A673 (cell line): Measurements from ENCODE around the gene TMEM144. TPM values are rescaled to one million over a fixed set of nuclear protein-coding genes. Genes with fewer than 3 reads are reported as not detected.
A peak's percentile ranks its signal among the peaks of the same experiment; 100 is the strongest.

Experiments
- BruUV-seq: library from RNA; stranded (reverse); fragments of 400-500 nt; replicated peaks from 2 replicates; lab custom pipeline; 2021; lab: Mats Ljungman, UMichigan
- CTCF ChIA-PET: fragments of 300-600 bp; sonication (Branson Sonifier 250); formaldehyde crosslinking; loops from one replicate; lab custom pipeline; 2022; ENCODE audit warnings: antibody characterized with exemption; lab: Charles Lee
- POLR2A ChIA-PET: fragments of 300-600 bp; sonication (Branson Sonifier 250); formaldehyde crosslinking; loops from one replicate; lab custom pipeline; 2022; ENCODE audit warnings: antibody characterized with exemption; ENCODE audit not compliant: low non-redundant PET; lab: Charles Lee
- DNase-seq: peaks from one replicate; pipeline ENCODE4 v3.0.0-alpha.2; 2015; ENCODE audit warnings: low spot score
- H3K27ac ChIP-seq: fragments of 200-600 bp; sonication (generic); 2 replicates; pipeline ENCODE4 v1.5.1; 2016; ENCODE audit warnings: mixed run types, low read depth, mild to moderate bottlenecking, mixed read lengths, antibody characterized with exemption, low read length; ENCODE audit not compliant: poor library complexity, severe bottlenecking
- H3K27me3 ChIP-seq: fragments of 200-600 bp; sonication (generic); replicated peaks from 2 replicates; pipeline ENCODE4 v1.6.1; 2017; ENCODE audit warnings: mixed run types, low read depth, mild to moderate bottlenecking, mixed read lengths, antibody characterized with exemption, low read length; ENCODE audit not compliant: insufficient read depth, poor library complexity
- H3K36me3 ChIP-seq: fragments of 200-600 bp; sonication (generic); 2 replicates; pipeline ENCODE4 v1.6.1; 2016; ENCODE audit warnings: mixed run types, mild to moderate bottlenecking, mixed read lengths, antibody characterized with exemption, low read length; ENCODE audit not compliant: insufficient read depth, poor library complexity, severe bottlenecking
- H3K4me1 ChIP-seq: fragments of 200-600 bp; sonication (generic); 2 replicates; pipeline ENCODE4 v1.6.1; 2017; ENCODE audit warnings: mixed run types, mild to moderate bottlenecking, mixed read lengths, antibody characterized with exemption, low read length; ENCODE audit not compliant: insufficient read depth, poor library complexity, severe bottlenecking
- H3K4me3 ChIP-seq: fragments of 200-600 bp; sonication (generic); 2 replicates; pipeline ENCODE4 v1.5.1; 2016; ENCODE audit warnings: low read depth, mixed run types, mild to moderate bottlenecking, mixed read lengths, low read length; ENCODE audit not compliant: poor library complexity, severe bottlenecking
- H3K9me3 ChIP-seq: fragments of 200-600 bp; sonication (generic); 2 replicates; pipeline ENCODE4 v1.6.1; 2016; ENCODE audit warnings: mixed run types, low read depth, mild to moderate bottlenecking, mixed read lengths, antibody characterized with exemption, low read length; ENCODE audit not compliant: poor library complexity, severe bottlenecking
- CTCF ChIP-seq: fragments of 300-800, 200-600 bp; sonication (generic); conservative IDR thresholded peaks from 2 replicates; pipeline ENCODE4 v1.5.1; 2017; ENCODE audit warnings: low read depth, mild to moderate bottlenecking, antibody characterized with exemption, low read length, moderate library complexity, mixed read lengths
- EZH2 ChIP-seq: fragments of 200-600 bp; sonication (generic); IDR thresholded peaks from 2 replicates; pipeline ENCODE4 v1.6.1; 2017; ENCODE audit warnings: borderline replicate concordance, low read depth, mild to moderate bottlenecking, mixed read lengths, antibody characterized with exemption, low read length; ENCODE audit not compliant: poor library complexity, severe bottlenecking
- intact Hi-C: fragments of 100-400 bp; cut with micrococcal nuclease; formaldehyde crosslinking; loops from one replicate; pipeline ENCODE4 v1.10.0; 2022; ENCODE audit not compliant: unreplicated experiment
- total RNA-seq: library from RNA; stranded (reverse); gene quantifications from 2 replicates; pipeline ENCODE4 v1.2.3, GENCODE V29; 2021

Gene TMEM144
- total RNA-seq, 1 experiment from 2014 or later, result 4.0 TPM

GRCh38 chr4:158208963-158209640 is 1.2 kb upstream of the TMEM144 start:
- no peak for TF ChIP-seq CTCF
- no peak for TF ChIP-seq EZH2
- Histone ChIP-seq H3K4me3 (no peak overlapping the region), H3K9me3 (no peaks in the 10 kb centered on the region), H3K27ac (no peak overlapping the region), H3K27me3 (no peaks in the 10 kb centered on the region), H3K4me1 (peaks cover 16% of the 10 kb centered on the region), H3K36me3 (no peaks in the 10 kb centered on the region)
- no TSS peak for BruUV-seq
- DNase-seq, result peak; percentile 21
- intact Hi-C loops, result no loop called here
- POLR2A ChIA-PET, result no interaction called here
- CTCF ChIA-PET, result no interaction called here

- H3K9me3 ChIP-seq, result no peaks in the 10 kb centered on the region
- ChIA-PET POLR2A (no interaction called here), CTCF (no interaction called here)
- H3K27ac ChIP-seq, result no peak overlapping the region
- H3K27me3 ChIP-seq, result no peaks in the 10 kb centered on the region
- H3K4me3 ChIP-seq, result peak overlapping the region; percentile 47
- TF ChIP-seq CTCF (no peak), EZH2 (no peak)
- H3K4me1 ChIP-seq, result peaks cover 16% of the 10 kb centered on the region
- intact Hi-C loops, result no loop called here
- no TSS peak for BruUV-seq
- no peak for DNase-seq
- H3K36me3 ChIP-seq, result no peaks in the 10 kb centered on the region
These were observed 936 bp downstream of the TMEM144 start for GRCh38 chr4:158211222-158211621.

- H3K36me3 ChIP-seq, result no peaks in the 10 kb centered on the region
- POLR2A ChIA-PET, result no interaction called here
- no peak overlapping the region for H3K27ac ChIP-seq
- DNase-seq, result no peak
- no peaks in the 10 kb centered on the region for H3K27me3 ChIP-seq
- CTCF ChIA-PET, result no interaction called here
- BruUV-seq, result no TSS peak
- intact Hi-C loops, result no loop called here
- peaks cover 16% of the 10 kb centered on the region for H3K4me1 ChIP-seq
- no peak overlapping the region for H3K4me3 ChIP-seq
- H3K9me3 ChIP-seq, result no peaks in the 10 kb centered on the region
- TF ChIP-seq CTCF (no peak), EZH2 (no peak)
These were observed 3.2 kb downstream of the TMEM144 start for GRCh38 chr4:158213466-158213865.
